ENCODE results near the gene IPO9. TPM values are rescaled to one million over a fixed set of nuclear protein-coding genes. Genes with fewer than 3 reads are reported as not detected.
A peak's percentile ranks its signal among the peaks of the same experiment; 100 is the strongest.

IPO9 gene
- total RNA-seq, result 10 to 100 TPM; 50.4 to 51.2 TPM

- ATAC-seq (ENCODE audit: low read depth), result peak; percentile 92
- Mint-ChIP-seq H3K27ac (peak within 1 kb of the TSS; percentile 96), H3K9me3 (no peaks in the 10 kb centered on the region), H3K27me3 (no peaks in the 10 kb centered on the region), H3K4me3 (peak within 1 kb of the TSS; percentile 99), H3K36me3 (peaks cover 4% of the 10 kb centered on the region), H3K4me1 (peaks cover 27% of the 10 kb centered on the region)
- POLR2A ChIA-PET, result interaction anchor here (0.7 to 1.2 kb wide), 4 partner anchors 8 to 305 kb away, joined by 3 to 4 read pairs (median 4); no protein-coding TSS in a partner anchor
- DNase-seq, result peak; percentile 98
These were observed at the start of gene IPO9 for GRCh38 chr1:201828820-201829774. Gene IPO9 (plus strand): TSS chr1:201829157. CDS start chr1:201829210, 53 bp downstream.

- no peaks in the 10 kb centered on the region for H3K36me3 Mint-ChIP-seq
- H3K9me3 Mint-ChIP-seq, result no peaks in the 10 kb centered on the region
These were observed 49.5 kb upstream of the IPO9 start for GRCh38 chr1:201779351-201779880.

GRCh38 chr1:201780952-201781351 lies 48.0 kb upstream of the IPO9 start:
- no peaks in the 10 kb centered on the region for H3K36me3 Mint-ChIP-seq
- ATAC-seq (ENCODE audit: low read depth), result no peak
- H3K27ac Mint-ChIP-seq, result no peak overlapping the region
- no peak overlapping the region for H3K4me3 Mint-ChIP-seq
- POLR2A ChIA-PET, result no interaction called here
- H3K9me3 Mint-ChIP-seq, result no peaks in the 10 kb centered on the region
- H3K4me1 Mint-ChIP-seq, result no peaks in the 10 kb centered on the region
- no peak for DNase-seq
- peaks cover 2% of the 10 kb centered on the region for H3K27me3 Mint-ChIP-seq

More at GRCh38 chr1:201779351-201779880, 49.5 kb upstream of the IPO9 start:
- DNase-seq, result no peak
- Mint-ChIP-seq H3K4me3 (no peak overlapping the region), H3K27ac (no peak overlapping the region), H3K27me3 (peaks cover 2% of the 10 kb centered on the region), H3K4me1 (no peaks in the 10 kb centered on the region)
- no peak for ATAC-seq (ENCODE audit: low read depth)
- POLR2A ChIA-PET, result no interaction called here

GRCh38 chr1:201781437-201781836 lies 47.5 kb upstream of the IPO9 start:
- Mint-ChIP-seq H3K4me1 (no peaks in the 10 kb centered on the region), H3K4me3 (no peak overlapping the region), H3K9me3 (no peaks in the 10 kb centered on the region), H3K27me3 (peaks cover 2% of the 10 kb centered on the region), H3K36me3 (no peaks in the 10 kb centered on the region), H3K27ac (no peak overlapping the region)
- POLR2A ChIA-PET, result no interaction called here
- no peak for ATAC-seq (ENCODE audit: low read depth)
- DNase-seq, result no peak

- POLR2A ChIA-PET, result no interaction called here
- no peaks in the 10 kb centered on the region for H3K9me3 Mint-ChIP-seq
These were observed 46.6 kb upstream of the IPO9 start for GRCh38 chr1:201782353-201782752.

GRCh38 chr1:201783058-201783457 lies 45.9 kb upstream of the IPO9 start:
- no peak overlapping the region for H3K27ac Mint-ChIP-seq
- ATAC-seq (ENCODE audit: low read depth) (no peak), DNase-seq (no peak)
- no peaks in the 10 kb centered on the region for H3K36me3 Mint-ChIP-seq
- H3K27me3 Mint-ChIP-seq, result peaks cover 2% of the 10 kb centered on the region
- H3K9me3 Mint-ChIP-seq, result no peaks in the 10 kb centered on the region
- POLR2A ChIA-PET, result no interaction called here
- H3K4me3 Mint-ChIP-seq, result no peak overlapping the region
- no peaks in the 10 kb centered on the region for H3K4me1 Mint-ChIP-seq

More at GRCh38 chr1:201782353-201782752, 46.6 kb upstream of the IPO9 start:
- ATAC-seq (ENCODE audit: low read depth) (no peak), DNase-seq (no peak)
- Mint-ChIP-seq H3K27me3 (peaks cover 2% of the 10 kb centered on the region), H3K4me3 (no peak overlapping the region), H3K27ac (no peak overlapping the region), H3K4me1 (no peaks in the 10 kb centered on the region), H3K36me3 (no peaks in the 10 kb centered on the region)

- Mint-ChIP-seq H3K27me3 (no peaks in the 10 kb centered on the region), H3K4me1 (no peaks in the 10 kb centered on the region)
- POLR2A ChIA-PET, result no interaction called here
These were observed 45.4 kb upstream of the IPO9 start for GRCh38 chr1:201783572-201783971.

GRCh38 chr1:201785291-201785690 lies 43.7 kb upstream of the IPO9 start:
- peaks cover 3% of the 10 kb centered on the region for H3K4me1 Mint-ChIP-seq
- no peak overlapping the region for H3K27ac Mint-ChIP-seq
- ATAC-seq (ENCODE audit: low read depth) (no peak), DNase-seq (no peak)
- POLR2A ChIA-PET, result no interaction called here
- no peaks in the 10 kb centered on the region for H3K36me3 Mint-ChIP-seq
- no peak overlapping the region for H3K4me3 Mint-ChIP-seq
- no peaks in the 10 kb centered on the region for H3K9me3 Mint-ChIP-seq
- no peaks in the 10 kb centered on the region for H3K27me3 Mint-ChIP-seq

More at GRCh38 chr1:201783572-201783971, 45.4 kb upstream of the IPO9 start:
- ATAC-seq (ENCODE audit: low read depth) (no peak), DNase-seq (no peak)
- no peaks in the 10 kb centered on the region for H3K36me3 Mint-ChIP-seq
- H3K9me3 Mint-ChIP-seq, result no peaks in the 10 kb centered on the region
- H3K4me3 Mint-ChIP-seq, result no peak overlapping the region
- no peak overlapping the region for H3K27ac Mint-ChIP-seq

GRCh38 chr1:201786824-201787223 lies 42.1 kb upstream of the IPO9 start:
- Mint-ChIP-seq H3K4me3 (no peak overlapping the region), H3K4me1 (peaks cover 14% of the 10 kb centered on the region), H3K36me3 (no peaks in the 10 kb centered on the region), H3K9me3 (no peaks in the 10 kb centered on the region), H3K27me3 (no peaks in the 10 kb centered on the region), H3K27ac (no peak overlapping the region)
- ATAC-seq (ENCODE audit: low read depth) (no peak), DNase-seq (no peak)
- POLR2A ChIA-PET, result no interaction called here

GRCh38 chr1:201788296-201788695 lies 40.7 kb upstream of the IPO9 start:
- Mint-ChIP-seq H3K4me3 (no peak overlapping the region), H3K9me3 (no peaks in the 10 kb centered on the region), H3K27me3 (no peaks in the 10 kb centered on the region), H3K36me3 (no peaks in the 10 kb centered on the region), H3K27ac (no peak overlapping the region), H3K4me1 (peaks cover 23% of the 10 kb centered on the region)
- POLR2A ChIA-PET, result no interaction called here
- no peak for ATAC-seq (ENCODE audit: low read depth)
- DNase-seq, result no peak

- Mint-ChIP-seq H3K4me1 (peaks cover 23% of the 10 kb centered on the region), H3K4me3 (no peak overlapping the region), H3K27me3 (no peaks in the 10 kb centered on the region), H3K27ac (no peak overlapping the region), H3K36me3 (no peaks in the 10 kb centered on the region), H3K9me3 (no peaks in the 10 kb centered on the region)
- no peak for ATAC-seq (ENCODE audit: low read depth)
- POLR2A ChIA-PET, result no interaction called here
- no peak for DNase-seq
These were observed 39.7 kb upstream of the IPO9 start for GRCh38 chr1:201789245-201789644.

- DNase-seq (no peak), ATAC-seq (ENCODE audit: low read depth) (no peak)
- Mint-ChIP-seq H3K4me3 (no peak overlapping the region), H3K27me3 (no peaks in the 10 kb centered on the region), H3K9me3 (no peaks in the 10 kb centered on the region), H3K36me3 (no peaks in the 10 kb centered on the region), H3K4me1 (peaks cover 23% of the 10 kb centered on the region), H3K27ac (no peak overlapping the region)
- POLR2A ChIA-PET, result no interaction called here
These were observed 38.7 kb upstream of the IPO9 start for GRCh38 chr1:201790261-201790660.

- Mint-ChIP-seq H3K4me3 (peak overlapping the region; percentile 6), H3K4me1 (peaks cover 23% of the 10 kb centered on the region), H3K27me3 (no peaks in the 10 kb centered on the region), H3K9me3 (no peaks in the 10 kb centered on the region), H3K36me3 (no peaks in the 10 kb centered on the region), H3K27ac (peak overlapping the region; percentile 76)
- no peak for ATAC-seq (ENCODE audit: low read depth)
- DNase-seq, result no peak
- POLR2A ChIA-PET, result no interaction called here
These were observed 37.7 kb upstream of the IPO9 start for GRCh38 chr1:201791051-201791778.

Data from activated naive CD8-positive, alpha-beta T cell treated with anti-CD3 and anti-CD28 coated beads, Interleukin-2, amount 10 ng/mL, durations not matched to agents 7 days and 5 days (primary cell).